Activated naive CD4-positive, alpha-beta T cell treated with anti-CD3 and anti-CD28 coated beads, Interleukin-2, amount 10 ng/mL, durations not matched to agents 7 days and 5 days (primary cell): ENCODE results near the gene ABLIM2.

Experiments used
- CTCF ChIA-PET: fragments of 350-600 bp; sonication (Branson Sonifier 250); formaldehyde crosslinking; loops from one replicate; lab custom pipeline; 2021; ENCODE audit warnings: antibody characterized with exemption; lab: Charles Lee
- DNase-seq: peaks from one replicate; pipeline ENCODE4 v3.0.0-alpha.2; 2020
- H3K27ac Mint-ChIP-seq: one replicate; pipeline ENCODE4 v1.8.0; 2021; ENCODE audit warnings: mild to moderate bottlenecking, moderate library complexity, mixed read lengths
- H3K27me3 Mint-ChIP-seq: one replicate; pipeline ENCODE4 v1.8.0; 2021; ENCODE audit warnings: mild to moderate bottlenecking, mixed read lengths
- H3K36me3 Mint-ChIP-seq: one replicate; pipeline ENCODE4 v1.8.0; 2021; ENCODE audit warnings: mixed read lengths
- H3K4me1 Mint-ChIP-seq: one replicate; pipeline ENCODE4 v1.8.0; 2021; ENCODE audit warnings: mixed read lengths
- H3K4me3 Mint-ChIP-seq: one replicate; pipeline ENCODE4 v1.8.0; 2021; ENCODE audit warnings: mild to moderate bottlenecking, moderate library complexity, mixed read lengths
- H3K9me3 Mint-ChIP-seq: one replicate; pipeline ENCODE4 v1.8.0; 2021; ENCODE audit warnings: mixed read lengths

Gene ABLIM2

GRCh38 chr4:8005814-8006215 lies 152.8 kb downstream of the ABLIM2 start:
- H3K9me3 Mint-ChIP-seq = no peaks in the 10 kb centered on the region
- H3K4me3 Mint-ChIP-seq = no peak overlapping the region
- H3K36me3 Mint-ChIP-seq = no peaks in the 10 kb centered on the region
- no peak overlapping the region for H3K27ac Mint-ChIP-seq
- H3K27me3 Mint-ChIP-seq = no peaks in the 10 kb centered on the region
- CTCF ChIA-PET = no interaction called here
- H3K4me1 Mint-ChIP-seq = no peaks in the 10 kb centered on the region
- no peak for DNase-seq

DNA sequence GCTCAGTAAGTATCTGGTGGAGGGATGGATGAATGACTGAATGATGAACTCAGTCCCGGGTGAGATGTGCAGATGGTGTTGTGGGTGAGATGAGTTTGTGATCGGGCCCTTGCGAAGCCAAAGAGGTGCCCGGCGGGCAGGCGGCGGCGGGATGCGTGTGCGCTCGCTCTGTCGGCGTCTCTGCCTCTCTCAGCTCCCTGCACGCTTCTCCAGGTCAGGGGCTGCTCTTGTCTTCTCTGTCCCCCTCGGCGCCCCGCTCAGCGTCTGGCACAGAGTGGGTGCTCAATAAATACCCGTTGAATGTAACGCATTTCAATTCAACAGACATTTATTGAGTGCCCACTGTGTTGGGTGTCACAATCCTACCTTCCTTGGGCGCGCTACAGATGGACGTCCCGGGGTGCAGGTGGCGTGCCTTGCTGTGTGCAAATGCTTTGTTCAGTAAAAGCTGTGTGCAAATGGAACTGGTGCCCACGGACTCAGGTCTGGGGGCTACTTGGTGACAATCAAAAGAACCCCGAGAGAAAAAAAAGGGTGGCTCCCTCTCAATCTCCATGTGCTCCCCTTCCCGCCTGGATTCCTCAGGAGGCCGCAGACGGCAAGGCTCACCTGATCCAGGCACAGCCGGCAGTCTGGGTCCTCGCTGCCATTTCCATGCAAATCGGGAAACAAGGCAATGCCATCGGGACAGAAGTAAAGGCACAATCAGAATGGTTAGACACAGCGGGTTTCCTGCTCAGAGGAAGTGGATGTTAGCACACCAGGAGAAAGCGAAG lies 153.4 kb downstream of the ABLIM2 start:
- Mint-ChIP-seq H3K36me3 (no peaks in the 10 kb centered on the region), H3K27ac (no peak overlapping the region), H3K4me3 (no peak overlapping the region), H3K4me1 (no peaks in the 10 kb centered on the region), H3K27me3 (no peaks in the 10 kb centered on the region), H3K9me3 (no peaks in the 10 kb centered on the region)
- CTCF ChIA-PET = no interaction called here
- DNase-seq = no peak

DNA sequence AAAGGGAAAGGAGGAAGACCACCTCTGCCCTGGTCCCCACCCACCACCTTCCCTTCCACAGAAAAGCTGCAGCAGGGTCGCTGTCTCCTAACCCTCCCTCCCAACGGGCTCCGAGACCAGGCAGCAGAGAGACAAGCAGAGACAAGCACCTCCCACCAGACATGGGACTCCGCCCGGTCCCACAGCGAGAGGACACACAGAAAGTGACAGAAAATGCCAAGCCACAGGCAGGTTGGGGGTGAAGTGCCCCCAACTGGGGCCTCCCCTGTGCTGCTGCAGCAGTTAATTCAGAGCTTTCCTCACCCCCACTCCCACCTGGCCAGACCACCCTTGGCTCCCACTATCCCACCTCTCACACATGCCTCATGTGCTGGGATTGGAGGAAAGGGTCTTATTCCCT lies 154.5 kb downstream of the ABLIM2 start:
- no peak for DNase-seq
- no peaks in the 10 kb centered on the region for H3K4me1 Mint-ChIP-seq
- H3K9me3 Mint-ChIP-seq = no peaks in the 10 kb centered on the region
- H3K27me3 Mint-ChIP-seq = no peaks in the 10 kb centered on the region
- no peaks in the 10 kb centered on the region for H3K36me3 Mint-ChIP-seq
- H3K27ac Mint-ChIP-seq = no peak overlapping the region
- H3K4me3 Mint-ChIP-seq = no peak overlapping the region
- CTCF ChIA-PET = no interaction called here

GRCh38 chr4:8002525-8003309 lies 155.9 kb downstream of the ABLIM2 start:
- DNase-seq = no peak
- CTCF ChIA-PET = interaction anchor here (0.7 kb wide), 1 partner anchor 10 kb away, joined by 3 read pairs; no protein-coding TSS in a partner anchor
- H3K27ac Mint-ChIP-seq = no peak overlapping the region
- H3K36me3 Mint-ChIP-seq = no peaks in the 10 kb centered on the region
- H3K27me3 Mint-ChIP-seq = no peaks in the 10 kb centered on the region
- no peaks in the 10 kb centered on the region for H3K4me1 Mint-ChIP-seq
- no peaks in the 10 kb centered on the region for H3K9me3 Mint-ChIP-seq
- no peak overlapping the region for H3K4me3 Mint-ChIP-seq

GRCh38 chr4:8001564-8002355 lies 156.9 kb downstream of the ABLIM2 start:
- CTCF ChIA-PET = no interaction called here
- H3K36me3 Mint-ChIP-seq = no peaks in the 10 kb centered on the region
- no peaks in the 10 kb centered on the region for H3K27me3 Mint-ChIP-seq
- no peak for DNase-seq
- no peak overlapping the region for H3K27ac Mint-ChIP-seq
- no peaks in the 10 kb centered on the region for H3K9me3 Mint-ChIP-seq
- H3K4me3 Mint-ChIP-seq = no peak overlapping the region
- H3K4me1 Mint-ChIP-seq = no peaks in the 10 kb centered on the region

- H3K36me3 Mint-ChIP-seq = no peaks in the 10 kb centered on the region
- no peaks in the 10 kb centered on the region for H3K27me3 Mint-ChIP-seq
- DNase-seq = no peak
- H3K4me3 Mint-ChIP-seq = no peak overlapping the region
- no peaks in the 10 kb centered on the region for H3K9me3 Mint-ChIP-seq
- no peaks in the 10 kb centered on the region for H3K4me1 Mint-ChIP-seq
- no peak overlapping the region for H3K27ac Mint-ChIP-seq
- CTCF ChIA-PET = no interaction called here
Observed at GRCh38 chr4:8000721-8001491, 157.7 kb downstream of the ABLIM2 start.

- Mint-ChIP-seq H3K27ac (no peak overlapping the region), H3K36me3 (no peaks in the 10 kb centered on the region), H3K27me3 (no peaks in the 10 kb centered on the region), H3K9me3 (no peaks in the 10 kb centered on the region), H3K4me1 (no peaks in the 10 kb centered on the region), H3K4me3 (no peak overlapping the region)
- DNase-seq = no peak
- CTCF ChIA-PET = no interaction called here
Observed at GRCh38 chr4:8000247-8000646, 158.4 kb downstream of the ABLIM2 start.

DNA sequence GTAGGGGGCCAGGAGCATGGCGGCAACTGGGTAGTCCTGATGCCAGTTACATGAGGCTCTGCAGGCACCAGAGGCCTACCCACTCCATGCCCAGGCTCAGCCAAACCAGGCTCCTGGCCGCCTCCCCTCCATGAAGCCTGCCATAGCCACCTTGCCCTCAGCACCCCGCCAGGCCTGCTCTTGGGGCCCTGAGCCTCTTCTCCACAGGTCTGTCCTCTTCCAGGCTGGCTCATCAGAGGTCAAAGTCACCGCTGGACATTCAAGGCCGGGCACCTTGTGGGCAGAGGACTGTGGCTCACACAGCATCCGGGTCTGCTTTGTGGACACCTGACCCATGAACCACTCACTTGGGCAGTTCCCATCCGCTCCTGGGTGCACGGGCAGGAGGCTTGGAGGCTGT lies 158.9 kb downstream of the ABLIM2 start:
- DNase-seq = no peak
- H3K4me3 Mint-ChIP-seq = no peak overlapping the region
- CTCF ChIA-PET = no interaction called here
- no peak overlapping the region for H3K27ac Mint-ChIP-seq
- no peaks in the 10 kb centered on the region for H3K27me3 Mint-ChIP-seq
- H3K4me1 Mint-ChIP-seq = no peaks in the 10 kb centered on the region
- no peaks in the 10 kb centered on the region for H3K36me3 Mint-ChIP-seq
- H3K9me3 Mint-ChIP-seq = no peaks in the 10 kb centered on the region

- CTCF ChIA-PET = no interaction called here
- Mint-ChIP-seq H3K4me1 (no peaks in the 10 kb centered on the region), H3K4me3 (no peak overlapping the region), H3K27ac (no peak overlapping the region), H3K9me3 (no peaks in the 10 kb centered on the region), H3K27me3 (no peaks in the 10 kb centered on the region), H3K36me3 (no peaks in the 10 kb centered on the region)
- no peak for DNase-seq
Observed at GRCh38 chr4:7999279-7999678, 159.3 kb downstream of the ABLIM2 start.

DNA sequence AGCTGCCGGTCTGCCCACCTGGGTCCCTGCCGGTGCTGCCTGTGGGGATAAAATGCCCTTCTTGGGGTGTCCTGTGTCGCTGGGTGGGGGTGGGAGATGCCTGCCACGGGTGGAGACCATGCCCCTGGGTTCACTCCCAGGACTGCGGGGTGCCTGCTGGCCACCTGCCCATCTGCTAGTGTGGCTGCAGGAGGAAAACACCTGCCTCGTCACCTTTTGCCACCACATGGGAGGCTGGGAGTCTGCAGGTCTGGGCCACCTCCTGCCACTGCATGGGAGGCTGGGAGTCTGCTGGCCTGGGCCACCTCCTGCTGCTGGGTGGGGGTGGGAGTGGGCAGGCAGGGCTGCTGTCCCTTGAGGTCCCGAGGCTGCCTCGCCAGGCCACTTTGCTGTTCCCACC lies 160.2 kb downstream of the ABLIM2 start:
- H3K27ac Mint-ChIP-seq = no peak overlapping the region
- H3K4me3 Mint-ChIP-seq = no peak overlapping the region
- no peaks in the 10 kb centered on the region for H3K4me1 Mint-ChIP-seq
- no peaks in the 10 kb centered on the region for H3K9me3 Mint-ChIP-seq
- no peaks in the 10 kb centered on the region for H3K36me3 Mint-ChIP-seq
- no peaks in the 10 kb centered on the region for H3K27me3 Mint-ChIP-seq
- CTCF ChIA-PET = no interaction called here
- no peak for DNase-seq

- Mint-ChIP-seq H3K4me1 (no peaks in the 10 kb centered on the region), H3K4me3 (no peak overlapping the region), H3K36me3 (no peaks in the 10 kb centered on the region), H3K9me3 (no peaks in the 10 kb centered on the region), H3K27me3 (no peaks in the 10 kb centered on the region), H3K27ac (no peak overlapping the region)
- CTCF ChIA-PET = no interaction called here
- no peak for DNase-seq
Observed at GRCh38 chr4:7995866-7996265, 162.7 kb downstream of the ABLIM2 start.

GRCh38 chr4:7995135-7995534 lies 163.5 kb downstream of the ABLIM2 start:
- no peak overlapping the region for H3K4me3 Mint-ChIP-seq
- H3K27ac Mint-ChIP-seq = no peak overlapping the region
- H3K4me1 Mint-ChIP-seq = no peaks in the 10 kb centered on the region
- no peaks in the 10 kb centered on the region for H3K27me3 Mint-ChIP-seq
- DNase-seq = no peak
- no peaks in the 10 kb centered on the region for H3K36me3 Mint-ChIP-seq
- H3K9me3 Mint-ChIP-seq = no peaks in the 10 kb centered on the region
- CTCF ChIA-PET = no interaction called here

GRCh38 chr4:7993671-7994070 lies 164.9 kb downstream of the ABLIM2 start:
- no peaks in the 10 kb centered on the region for H3K36me3 Mint-ChIP-seq
- no peak overlapping the region for H3K27ac Mint-ChIP-seq
- CTCF ChIA-PET = interaction anchor here (1.6 to 1.9 kb wide), 2 partner anchors 192 to 231 kb away, joined by 6 to 8 read pairs; no protein-coding TSS in a partner anchor
- H3K27me3 Mint-ChIP-seq = peaks cover 3% of the 10 kb centered on the region
- H3K4me1 Mint-ChIP-seq = no peaks in the 10 kb centered on the region
- DNase-seq = no peak
- no peak overlapping the region for H3K4me3 Mint-ChIP-seq
- no peaks in the 10 kb centered on the region for H3K9me3 Mint-ChIP-seq

GRCh38 chr4:7992846-7993245 lies 165.8 kb downstream of the ABLIM2 start:
- no peaks in the 10 kb centered on the region for H3K36me3 Mint-ChIP-seq
- CTCF ChIA-PET = interaction anchor here (0.8 to 1.9 kb wide), 3 partner anchors 10 to 231 kb away, joined by 3 to 8 read pairs (median 6); no protein-coding TSS in a partner anchor

More at GRCh38 chr4:7992846-7993245, 165.8 kb downstream of the ABLIM2 start:
- no peaks in the 10 kb centered on the region for H3K4me1 Mint-ChIP-seq
- no peak overlapping the region for H3K4me3 Mint-ChIP-seq
- H3K9me3 Mint-ChIP-seq = no peaks in the 10 kb centered on the region
- no peak overlapping the region for H3K27ac Mint-ChIP-seq
- H3K27me3 Mint-ChIP-seq = peaks cover 3% of the 10 kb centered on the region
- no peak for DNase-seq
